ENCODE results near the gene MMP24.
"Not testable (repeated sequence)": the region's sequence is repeated elsewhere in the genome, so short reads cannot be mapped to it uniquely, and the experiment has no call there.

MMP24 gene

GRCh38 chr20:35295674-35296073, 69.2 kb downstream of the MMP24 start:
- no peak for FAIRE-seq

DNA sequence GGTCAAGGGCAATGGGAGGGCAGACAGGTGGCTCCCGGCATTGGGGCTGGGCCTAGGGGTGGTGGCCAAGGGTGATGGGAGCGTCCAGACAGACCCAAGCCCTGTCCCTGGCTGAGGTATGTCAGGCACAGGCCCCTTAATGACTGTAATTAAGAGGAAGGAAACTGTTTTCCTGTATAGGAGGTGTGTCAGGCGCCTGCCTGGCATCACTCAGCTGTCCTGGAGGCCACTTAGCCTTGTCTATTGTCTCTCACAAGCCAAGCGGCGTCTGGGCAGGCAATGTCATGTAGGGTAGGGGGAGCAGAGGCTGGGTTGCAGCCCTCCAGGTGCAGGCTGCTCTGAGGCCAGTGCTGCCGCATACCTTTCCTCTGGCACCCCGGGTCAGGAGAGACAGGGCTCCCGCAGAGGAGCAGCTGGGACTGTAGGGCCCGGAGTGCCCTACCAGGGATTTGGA, 69.6 kb downstream of the MMP24 start:
- no peak for FAIRE-seq

DNA sequence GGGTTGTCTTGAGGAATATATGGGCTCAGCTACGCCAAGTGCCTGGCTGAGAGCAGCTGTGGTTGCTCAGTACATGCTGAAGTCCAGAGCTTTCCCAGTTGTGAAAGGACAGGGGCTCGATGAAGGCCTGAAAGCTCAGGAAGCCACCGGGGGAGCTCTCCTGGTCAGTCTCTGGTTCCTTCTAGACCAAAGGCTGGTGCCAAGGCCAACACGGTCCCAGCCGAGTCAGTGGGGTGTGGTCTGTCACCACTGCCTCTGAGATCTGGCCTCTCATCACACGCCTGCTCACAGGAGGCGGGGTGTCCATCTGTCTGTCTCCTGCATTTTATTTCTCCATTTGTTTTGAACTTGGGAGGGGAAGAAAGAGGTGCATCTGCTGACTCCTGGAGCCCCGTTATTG, 70.7 kb downstream of the MMP24 start:
- no peak for FAIRE-seq

DNA sequence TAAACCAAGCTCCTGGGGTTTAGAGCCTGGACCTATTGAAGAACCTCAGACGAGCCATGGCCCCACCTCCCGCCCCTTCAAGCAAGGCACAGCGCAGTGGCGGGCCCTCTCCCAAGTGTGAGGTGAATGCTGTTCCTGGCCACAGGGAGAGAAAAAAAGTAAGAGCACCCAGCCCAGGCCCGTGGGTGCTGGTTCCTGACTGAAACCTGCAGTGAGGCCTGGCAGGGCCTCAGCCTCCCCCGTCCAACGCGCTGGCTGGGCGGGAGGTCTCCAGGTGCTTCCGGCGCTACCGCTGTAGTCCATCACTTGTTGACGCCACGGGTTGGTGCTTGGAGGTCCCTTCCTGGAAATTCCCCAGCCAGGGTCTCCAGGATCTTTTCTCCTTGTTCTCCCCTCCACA, 71.2 kb downstream of the MMP24 start:
- FAIRE-seq = no peak

DNA sequence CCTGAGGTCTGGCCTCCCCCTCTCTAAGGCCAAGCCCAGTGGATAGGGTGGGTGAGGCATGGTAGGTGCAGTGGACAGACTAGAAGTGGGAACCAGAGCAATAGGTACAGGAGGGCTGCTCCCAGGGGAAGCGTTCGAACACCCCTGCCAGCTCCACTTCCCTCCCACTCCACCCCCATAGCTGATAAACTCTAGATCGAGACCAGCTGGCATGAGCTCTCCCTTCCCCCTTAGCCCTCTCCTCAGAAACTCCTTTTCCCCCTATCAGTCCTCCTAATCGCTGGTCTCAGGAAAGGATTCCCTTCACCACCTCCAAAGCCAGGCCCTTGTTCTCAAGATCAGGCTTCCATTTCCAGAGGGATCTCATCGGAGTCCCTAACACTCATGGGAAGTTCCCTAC, 71.8 kb downstream of the MMP24 start:
- FAIRE-seq = no peak

DNA sequence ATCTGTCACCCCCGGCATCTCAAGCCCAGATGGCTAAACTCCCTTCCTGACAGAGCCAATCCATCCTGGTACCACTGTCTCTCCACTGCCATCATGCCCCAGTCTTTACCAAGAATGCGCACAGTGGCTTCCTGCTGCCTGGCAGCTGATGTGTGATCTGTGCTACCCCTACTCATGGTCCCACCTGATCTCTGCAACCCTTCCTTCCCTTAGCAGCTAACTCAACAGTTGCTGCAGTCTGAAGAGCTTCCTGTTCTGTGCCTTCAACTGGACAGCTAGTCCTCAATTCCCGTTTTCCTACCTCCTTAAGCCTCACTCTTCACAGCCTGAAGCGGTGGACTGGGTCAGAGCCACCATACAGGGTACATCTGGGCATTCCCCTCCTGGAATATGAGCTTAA, 73.3 kb downstream of the MMP24 start:
- FAIRE-seq = no peak

DNA sequence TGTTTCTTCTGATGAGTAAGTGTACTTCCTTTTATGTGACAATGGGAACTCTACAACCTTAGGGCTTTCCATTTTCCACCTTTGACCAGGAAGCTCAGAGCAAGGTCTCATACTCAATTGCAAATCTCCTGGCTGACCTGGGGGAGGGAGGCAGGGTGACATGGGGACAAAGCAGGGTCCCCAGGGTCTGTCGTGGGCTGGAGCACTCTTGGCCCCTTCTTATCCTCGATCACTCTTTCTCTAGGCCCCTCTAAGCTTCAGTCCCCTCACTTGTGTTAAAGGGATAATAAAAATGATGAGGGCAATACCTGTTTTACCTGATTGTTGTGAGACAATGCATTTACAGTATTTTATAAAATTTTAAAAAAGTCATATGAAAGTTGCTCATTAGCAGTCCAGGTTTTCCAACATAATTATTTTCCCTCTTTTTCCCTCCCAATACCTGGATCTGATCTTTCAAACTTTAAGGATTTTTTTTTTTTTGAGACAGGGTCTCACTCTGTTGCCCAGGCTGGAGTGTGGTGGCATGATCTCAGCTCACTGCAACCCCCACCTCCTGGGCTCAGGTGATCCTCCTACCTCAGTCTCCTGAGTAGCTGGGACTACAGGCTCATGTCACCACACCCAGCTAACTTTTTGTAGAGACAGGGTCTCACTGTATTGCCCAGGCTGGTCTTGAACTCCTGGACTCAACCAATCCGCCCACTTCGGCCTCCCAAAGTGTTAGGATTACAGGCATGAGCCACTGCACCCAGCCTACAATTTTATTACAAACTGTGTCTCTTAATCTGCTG, 74.2 kb downstream of the MMP24 start:
- no peak for FAIRE-seq

DNA sequence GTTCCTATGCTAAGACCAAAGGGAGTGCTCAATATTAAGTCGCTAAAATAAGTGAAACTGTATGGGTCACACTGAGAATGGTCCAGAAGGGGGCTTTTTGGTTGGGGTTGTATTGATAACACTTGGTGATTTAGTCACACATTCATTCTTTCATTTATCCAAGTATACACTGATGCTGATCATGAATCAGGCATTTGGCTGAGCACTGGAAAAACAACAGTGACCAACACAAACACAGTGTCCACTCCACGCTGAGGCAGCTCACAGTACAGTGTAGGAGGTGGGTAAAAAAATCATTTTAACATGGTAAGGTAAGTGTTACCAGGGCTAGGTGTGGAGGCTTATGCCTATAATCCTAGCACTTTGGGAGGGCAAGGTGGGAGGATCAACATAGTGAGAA, 74.9 kb downstream of the MMP24 start:
- no peak for FAIRE-seq

GRCh38 chr20:35302421-35303335, 76.2 kb downstream of the MMP24 start:
- FAIRE-seq = no peak

- FAIRE-seq = no peak
Measured at GRCh38 chr20:35303382-35303734, 76.9 kb downstream of the MMP24 start.

DNA sequence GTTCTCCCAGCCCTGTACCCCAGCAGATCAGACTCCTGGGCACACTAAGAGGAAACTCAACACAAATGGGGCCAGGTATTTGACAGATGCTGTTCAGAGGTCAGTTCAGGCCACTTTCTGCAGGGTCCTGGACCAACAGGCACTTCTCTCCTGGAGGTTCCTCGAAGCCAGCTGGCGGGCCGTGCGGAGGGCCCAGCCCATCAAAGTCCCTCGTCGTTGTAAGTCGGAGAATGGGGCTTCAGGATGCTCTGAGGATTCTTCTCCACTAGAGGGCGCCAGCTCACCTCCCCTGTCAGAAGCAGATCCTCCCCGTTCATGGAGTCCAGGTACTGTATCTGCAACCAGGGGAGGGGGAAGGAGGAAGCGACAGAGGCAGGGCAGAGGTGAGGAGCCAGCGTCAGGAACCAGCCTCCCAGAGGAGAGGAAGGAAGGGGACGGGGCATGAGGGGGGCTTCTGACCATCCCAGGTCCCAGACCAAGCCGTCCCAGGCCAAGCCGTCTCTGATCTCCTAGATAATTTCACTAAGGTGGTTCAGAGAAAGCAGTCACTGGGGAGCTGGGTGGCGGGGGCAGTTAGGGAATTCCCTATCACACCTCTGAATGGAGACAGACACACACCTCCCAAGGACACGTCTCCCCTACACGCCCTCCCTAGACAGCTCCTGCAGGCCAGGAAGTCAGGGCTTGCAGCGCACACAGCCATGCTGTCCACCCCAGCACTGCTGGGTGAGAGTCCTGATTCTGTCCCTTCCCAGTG, 77.4 kb downstream of the MMP24 start:
- FAIRE-seq = no peak

GRCh38 chr20:35304956-35305355, 78.5 kb downstream of the MMP24 start:
- no peak for FAIRE-seq

DNA sequence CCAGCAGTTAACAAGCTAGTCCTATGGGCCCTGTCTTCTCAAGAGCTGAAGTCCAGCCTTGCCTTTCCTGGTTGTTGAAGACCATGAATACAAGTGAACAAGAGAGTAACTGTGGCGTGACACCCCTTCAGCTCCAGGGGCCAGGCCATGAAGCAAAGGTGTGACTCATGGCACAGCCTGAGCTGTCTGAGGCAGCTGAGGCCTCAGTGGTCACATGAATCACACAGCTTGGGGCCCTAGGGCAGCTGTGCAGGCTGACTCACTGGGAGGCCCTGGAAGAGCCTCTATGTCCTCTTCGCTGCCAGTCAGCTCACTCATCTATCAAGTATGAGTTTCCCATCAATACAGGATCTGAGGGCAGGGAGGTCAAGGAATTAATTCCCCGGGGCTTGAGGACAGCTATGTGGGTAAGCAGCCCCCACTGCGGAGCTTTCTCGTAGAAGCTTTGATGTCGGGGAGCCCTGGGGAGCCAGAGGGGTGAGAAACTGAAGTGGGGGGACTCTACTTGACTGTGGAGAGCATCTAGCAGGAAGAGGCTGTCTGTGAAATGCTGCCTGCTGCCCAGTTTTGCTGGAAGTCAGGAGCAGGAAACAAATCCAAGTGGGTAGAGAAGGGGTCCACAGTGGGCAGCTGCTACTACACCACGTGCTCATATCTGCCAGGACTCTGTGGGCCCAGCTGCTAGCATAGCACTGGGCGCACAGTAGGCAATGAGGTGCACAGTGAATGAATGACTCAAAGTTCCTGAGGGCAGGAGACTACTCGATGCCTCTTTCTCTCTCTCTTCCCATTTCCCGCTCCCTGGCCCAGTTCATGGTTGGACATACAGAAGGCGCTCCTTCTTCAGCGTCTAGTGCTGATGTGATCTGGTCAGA, 79.4 kb downstream of the MMP24 start:
- FAIRE-seq = no peak

GRCh38 chr20:35306931-35307517, 80.5 kb downstream of the MMP24 start:
- FAIRE-seq = peak; percentile 31

DNA sequence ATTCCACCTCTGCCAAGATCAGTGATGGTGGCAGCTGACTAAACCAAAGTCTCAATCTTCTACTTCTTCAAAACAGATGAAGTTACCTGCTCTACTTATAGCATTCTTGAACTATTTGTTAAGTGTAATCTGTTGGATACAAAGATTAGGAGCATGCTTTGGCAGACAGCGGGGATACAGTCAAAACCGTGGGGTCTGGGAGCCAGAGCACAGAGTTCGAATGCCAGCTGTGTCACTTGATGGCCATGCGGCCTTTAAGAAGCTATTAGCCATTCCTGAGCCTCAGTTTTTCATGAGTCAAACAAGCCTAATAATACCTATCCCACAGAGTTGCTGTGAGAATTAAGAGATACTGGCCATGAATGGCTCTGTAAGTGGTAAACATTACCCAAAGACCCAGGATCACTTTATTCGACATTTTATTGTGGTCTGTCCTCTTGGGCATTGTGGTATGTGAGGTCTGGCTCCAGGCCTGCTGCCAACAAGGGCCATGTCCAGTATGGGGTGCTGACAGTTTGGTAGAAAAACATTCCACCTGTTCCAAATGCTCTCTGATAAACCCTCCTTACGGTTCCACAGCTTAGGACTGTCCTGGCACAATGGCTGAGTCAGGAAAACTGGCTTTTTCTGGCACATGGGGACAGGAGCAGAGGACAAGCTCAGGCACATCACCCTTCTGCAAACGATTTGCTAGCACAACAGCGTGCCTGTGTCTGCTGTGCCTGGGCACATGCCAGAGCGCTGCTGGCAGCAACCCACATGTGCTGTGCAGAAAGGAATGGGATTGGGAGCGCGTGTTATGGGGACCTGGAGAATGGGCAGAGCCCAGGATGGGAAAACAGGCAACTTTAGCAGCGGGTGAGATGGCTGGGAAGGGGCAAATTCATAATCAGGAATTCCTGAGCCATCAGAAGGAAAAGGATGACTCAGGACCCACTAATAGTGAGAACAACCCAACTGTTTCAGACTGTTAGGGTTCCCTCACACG, 81.5 kb downstream of the MMP24 start:
- FAIRE-seq = no peak

- FAIRE-seq = no peak
Measured at GRCh38 chr20:35311409-35311808, 84.9 kb downstream of the MMP24 start.

GRCh38 chr20:35311822-35312221, 85.3 kb downstream of the MMP24 start:
- FAIRE-seq = no peak

DNA sequence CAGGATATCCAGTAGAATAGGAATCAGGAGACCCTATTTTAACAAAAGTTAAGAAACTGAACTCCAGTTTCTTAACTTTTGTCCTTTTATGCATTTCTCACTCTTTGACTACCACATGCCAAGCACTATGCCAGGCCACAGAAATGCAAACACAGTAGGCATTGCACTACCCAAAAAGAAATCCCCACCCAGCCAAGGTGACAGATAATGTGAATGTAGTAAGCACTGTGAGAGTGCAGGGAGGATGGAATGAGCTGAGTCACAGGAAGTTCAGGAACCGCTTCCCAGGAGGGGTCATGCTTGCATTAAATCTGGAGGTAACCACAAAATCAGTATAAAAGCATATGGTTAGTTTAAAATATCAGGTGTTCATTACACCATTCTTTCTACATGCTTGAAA, 85.8 kb downstream of the MMP24 start:
- no peak for FAIRE-seq

DNA sequence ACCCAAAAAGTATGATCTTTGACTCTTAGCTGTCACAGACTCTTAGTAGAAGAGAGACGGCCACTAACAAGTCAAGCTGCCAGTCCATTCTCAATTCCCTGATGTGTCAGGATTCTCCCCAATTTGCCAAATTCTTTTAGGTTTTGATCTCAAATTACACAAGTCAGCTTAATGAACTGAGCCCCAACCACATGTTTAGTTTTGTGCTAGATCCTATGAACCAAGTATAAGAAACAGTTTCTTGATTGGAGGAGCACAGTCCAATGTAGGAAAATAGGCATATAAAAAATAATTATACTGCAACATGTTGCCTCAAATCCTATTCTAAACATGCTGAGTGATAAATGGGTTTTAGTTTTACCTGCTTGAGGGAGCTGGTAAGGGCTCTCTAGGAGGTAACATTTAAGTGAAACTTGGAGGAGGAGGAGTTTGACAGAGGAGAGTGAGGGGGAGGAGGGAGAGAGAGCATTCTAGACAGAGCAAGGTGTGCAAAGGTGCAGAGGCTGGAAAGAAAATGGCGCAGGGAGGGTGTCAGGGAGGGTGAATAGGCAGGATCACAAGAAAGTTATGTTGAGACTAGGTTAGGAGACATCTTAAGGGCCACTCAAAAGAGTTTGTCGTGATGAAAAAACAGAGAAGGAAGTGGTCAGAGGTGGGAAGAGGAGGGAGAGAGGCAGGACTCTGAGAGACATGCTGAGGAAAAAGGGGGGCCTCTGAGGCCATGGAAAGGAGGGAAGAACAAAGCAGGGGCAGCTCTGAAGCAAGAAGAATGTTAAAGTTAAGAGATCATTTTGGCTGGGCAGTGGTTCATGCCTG, 88.5 kb downstream of the MMP24 start:
- FAIRE-seq = no peak

DNA sequence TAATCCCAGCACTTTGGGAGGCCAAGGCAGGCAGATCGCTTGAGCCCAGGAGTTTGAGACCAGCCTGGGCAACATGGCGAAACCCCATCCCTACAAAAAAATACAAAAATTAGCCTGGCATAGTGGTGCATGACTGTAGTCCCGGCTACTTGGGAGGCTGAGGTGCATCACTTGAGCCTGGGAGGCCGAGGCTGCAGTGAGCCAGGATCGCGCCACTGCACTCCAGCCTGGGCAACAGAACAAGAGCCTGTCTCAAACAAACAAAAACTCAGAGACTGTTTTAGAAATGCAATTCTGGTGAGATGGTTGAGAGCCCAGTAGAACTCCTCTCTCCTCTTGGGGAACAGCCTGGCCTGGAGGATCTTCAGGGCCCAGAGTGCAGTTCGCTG, 89.1 kb downstream of the MMP24 start:
- FAIRE-seq = not testable (repeated sequence)
